Breast epithelium (tissue), 3 donors: ENCODE measurements around the gene SAMD7.

Experiments used
- POLR2A ChIP-seq: fragments of 450-650 bp; IDR thresholded peaks from one replicate; pipeline ENCODE4 v1.6.1; 2016; ENCODE audit warnings: antibody characterized with exemption, mild to moderate bottlenecking, moderate library complexity
- TF ChIP-seq, protein P1 (sequence below), 3 donors: fragments of 450-650 bp; IDR thresholded peaks; one replicate each; pipeline ENCODE4 v1.5.1; 2016 to 2017; ENCODE audit warnings: antibody characterized with exemption in 3 of 3, mild to moderate bottlenecking in 3 of 3, moderate library complexity in 3 of 3

GRCh38 chr3:169865176-169865767, 46.1 kb upstream of the SAMD7 start:
- TF ChIP-seq, protein P1, sequence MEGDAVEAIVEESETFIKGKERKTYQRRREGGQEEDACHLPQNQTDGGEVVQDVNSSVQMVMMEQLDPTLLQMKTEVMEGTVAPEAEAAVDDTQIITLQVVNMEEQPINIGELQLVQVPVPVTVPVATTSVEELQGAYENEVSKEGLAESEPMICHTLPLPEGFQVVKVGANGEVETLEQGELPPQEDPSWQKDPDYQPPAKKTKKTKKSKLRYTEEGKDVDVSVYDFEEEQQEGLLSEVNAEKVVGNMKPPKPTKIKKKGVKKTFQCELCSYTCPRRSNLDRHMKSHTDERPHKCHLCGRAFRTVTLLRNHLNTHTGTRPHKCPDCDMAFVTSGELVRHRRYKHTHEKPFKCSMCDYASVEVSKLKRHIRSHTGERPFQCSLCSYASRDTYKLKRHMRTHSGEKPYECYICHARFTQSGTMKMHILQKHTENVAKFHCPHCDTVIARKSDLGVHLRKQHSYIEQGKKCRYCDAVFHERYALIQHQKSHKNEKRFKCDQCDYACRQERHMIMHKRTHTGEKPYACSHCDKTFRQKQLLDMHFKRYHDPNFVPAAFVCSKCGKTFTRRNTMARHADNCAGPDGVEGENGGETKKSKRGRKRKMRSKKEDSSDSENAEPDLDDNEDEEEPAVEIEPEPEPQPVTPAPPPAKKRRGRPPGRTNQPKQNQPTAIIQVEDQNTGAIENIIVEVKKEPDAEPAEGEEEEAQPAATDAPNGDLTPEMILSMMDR (IDR thresholded peaks at IDR 0.05), result no peak
- no peak for TF ChIP-seq POLR2A
